K562 (cell line): Measurements from ENCODE around the gene PSMC3IP. TPM values are rescaled to one million over a fixed set of nuclear protein-coding genes. Genes with fewer than 3 reads are reported as not detected.
A peak's percentile ranks its signal among the peaks of the same experiment; 100 is the strongest.

Source experiments
- ATF1 ChIP-seq, 2 experiments: fragments of 450-650 bp in 1 of 2; IDR thresholded peaks; 2 replicates each; pipeline ENCODE4 v1.6.1; 2016; ENCODE audit warnings: missing compliant biosample characterization in 1 of 2, missing genetic modification characterization in 1 of 2
- ELF2 ChIP-seq: fragments of 250-450 bp; sonication (Bioruptor Pico); IDR thresholded peaks from 2 replicates; pipeline ENCODE4 v1.5.0; 2021; ENCODE audit warnings: mild to moderate bottlenecking
- GABPB2 ChIP-seq: fragments of 250-450 bp; sonication (Bioruptor Pico); conservative IDR thresholded peaks from 2 replicates; pipeline ENCODE4 v1.5.1; 2021; ENCODE audit warnings: mild to moderate bottlenecking
- MAFF ChIP-seq: IDR thresholded peaks from 2 replicates; pipeline ENCODE4 v1.6.1; 2012; ENCODE audit warnings: low read length, improper control_type of control experiment
- MCM3 ChIP-seq: fragments of 450-650 bp; IDR thresholded peaks from 2 replicates; pipeline ENCODE4 v1.6.1; 2016
- MED1 ChIP-seq: sonication (generic); formaldehyde crosslinking; IDR thresholded peaks from 2 replicates; pipeline ENCODE4 v1.8.1; 2023; ENCODE audit warnings: missing genetic modification reagents, borderline replicate concordance
- PRMT5 ChIP-seq: sonication (generic); formaldehyde crosslinking; IDR thresholded peaks from 2 replicates; pipeline ENCODE4 v1.5.0; 2020; ENCODE audit warnings: missing genetic modification reagents
- SNIP1 ChIP-seq: fragments of 450-650 bp; IDR thresholded peaks from 2 replicates; pipeline ENCODE4 v1.7.1; 2017; ENCODE audit warnings: low read depth, mild to moderate bottlenecking
- TAL1 ChIP-seq: fragments of 450-650 bp; IDR thresholded peaks from 2 replicates; pipeline ENCODE4 v1.6.1; 2016; ENCODE audit warnings: mild to moderate bottlenecking
- TARDBP ChIP-seq: fragments of 450-650 bp; IDR thresholded peaks from 2 replicates; pipeline ENCODE4 v1.6.1; 2016
- THRAP3 ChIP-seq: fragments of 450-650 bp; IDR thresholded peaks from 2 replicates; pipeline ENCODE4 v1.6.1; 2016; ENCODE audit warnings: mild to moderate bottlenecking, inconsistent platforms, borderline replicate concordance
- ZFX ChIP-seq: sonication (generic); formaldehyde crosslinking; IDR thresholded peaks from 2 replicates; pipeline ENCODE4 v1.8.0; 2022; ENCODE audit warnings: mild to moderate bottlenecking, missing genetic modification reagents, moderate library complexity
- ZNF134 ChIP-seq: fragments of 250-450 bp; sonication (Bioruptor Pico); conservative IDR thresholded peaks from 2 replicates; pipeline ENCODE4 v1.4.0; 2020
- ZNF324 ChIP-seq: fragments of 250-450 bp; sonication (Bioruptor Pico); IDR thresholded peaks from 2 replicates; pipeline ENCODE4 v1.4.0; 2020; ENCODE audit warnings: mild to moderate bottlenecking
- ZNF354B ChIP-seq: fragments of 250-450 bp; sonication (Bioruptor Pico); IDR thresholded peaks from 2 replicates; pipeline ENCODE4 v1.4.0; 2020
- ZNF696 ChIP-seq: fragments of 250-450 bp; sonication (Bioruptor Pico); conservative IDR thresholded peaks from 2 replicates; pipeline ENCODE4 v1.4.0; 2020; ENCODE audit warnings: mild to moderate bottlenecking, moderate library complexity
- ZNF766 ChIP-seq: fragments of 200-800 bp; sonication (Bioruptor generic); conservative IDR thresholded peaks from 2 replicates; pipeline ENCODE4 v1.6.1; 2016; ENCODE audit warnings: missing genetic modification characterization, missing compliant biosample characterization
- polyA plus RNA-seq, 8 experiments: library from polyadenylated mRNA; depleted of rRNA in 4 of 8; stranded (reverse) in 5 of 8; unstranded in 3 of 8; fragments of >200 nt; fragmentation: Nextera tagmentation in 2 of 8; fragmentation: Illumina TruSeq in 1 of 8; extraction: Ambion mirVana in 2 of 8; extraction: Trizol in 1 of 8; gene quantifications; 2 replicates each; pipeline versions ENCODE4 v1.2.1 to v1.2.3, GENCODE V29; 2011 to 2014; ENCODE audit warnings: inconsistent platforms in 1 of 8, missing spikeins in 1 of 8
- total RNA-seq, 7 experiments: library from RNA; depleted of rRNA in 6 of 7; stranded (reverse); fragments of >200 nt in 6 of 7; fragmentation: Illumina TruSeq in 2 of 7; extraction: Trizol in 2 of 7; gene quantifications; 2 replicates each; pipeline versions ENCODE4 v1.2.1 to v1.2.3, GENCODE V29; 2011 to 2021; ENCODE audit warnings: low replicate concordance in 1 of 7
- TF ChIP-seq, protein P1 (sequence below): fragments of 250-450 bp; sonication (Bioruptor Pico); IDR thresholded peaks from 2 replicates; pipeline ENCODE4 v1.8.0; 2021; ENCODE audit warnings: moderate library complexity, mild to moderate bottlenecking, inconsistent platforms
- TF ChIP-seq, protein P2 (sequence below): fragments of 450-650 bp; formaldehyde crosslinking; IDR thresholded peaks from 2 replicates; pipeline ENCODE4 v1.4.0; 2022; ENCODE audit warnings: mild to moderate bottlenecking, moderate library complexity
- TF ChIP-seq, protein P3 (sequence below): fragments of 450-650 bp; IDR thresholded peaks from 2 replicates; pipeline ENCODE4 v1.7.1; 2018; ENCODE audit warnings: mild to moderate bottlenecking, low read depth; ENCODE audit not compliant: partially characterized antibody
- TF ChIP-seq, protein P4 (sequence below): fragments of 450-650 bp; IDR thresholded peaks from 2 replicates; pipeline ENCODE4 v1.6.1; 2017; ENCODE audit warnings: antibody characterized with exemption, mild to moderate bottlenecking

The PSMC3IP gene
- total and polyA plus RNA-seq, 9 of the 15 experiments (the other 6 are each of a cell fraction or from before 2014, with no cell fraction given) = 13.8 to 65.6 (median 32.8) TPM

DNA sequence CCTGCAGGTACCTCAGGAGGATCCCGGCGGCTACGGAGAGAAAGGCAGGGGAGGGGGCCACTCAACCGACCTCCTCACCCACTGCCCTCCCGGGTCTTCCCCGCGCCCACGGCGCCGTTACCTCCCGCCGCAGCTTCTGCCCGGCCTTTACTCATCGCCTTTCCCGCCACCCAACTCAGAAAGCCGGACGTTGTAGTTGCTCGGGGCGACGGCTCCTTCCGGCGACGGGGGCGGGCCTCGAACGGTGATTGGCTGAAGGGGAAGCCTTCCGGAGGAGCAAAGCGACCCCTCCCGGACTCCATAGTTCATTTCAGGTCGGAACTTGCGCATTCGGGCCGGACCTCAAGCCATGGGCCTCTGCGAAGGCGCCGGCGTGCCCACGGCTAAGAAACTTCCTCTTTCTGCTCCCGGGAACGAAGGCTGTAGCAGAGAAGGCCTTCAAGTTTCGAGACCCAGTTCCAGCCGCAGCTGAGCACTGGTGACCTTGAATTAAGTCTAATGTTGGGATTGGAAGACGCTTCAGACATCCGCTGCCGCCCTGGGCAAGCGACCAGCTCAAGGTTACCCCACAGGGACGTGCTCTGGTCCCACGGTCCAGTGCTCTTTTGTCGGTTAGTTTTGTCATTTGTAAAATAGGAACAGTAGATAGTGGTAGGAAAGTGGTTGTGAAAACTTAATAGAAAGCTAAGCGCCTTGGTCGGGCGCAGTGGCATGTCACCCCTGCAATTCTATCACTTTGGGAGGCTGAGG is at the start of gene PSMC3IP (continued):
- TF ChIP-seq, protein P1, sequence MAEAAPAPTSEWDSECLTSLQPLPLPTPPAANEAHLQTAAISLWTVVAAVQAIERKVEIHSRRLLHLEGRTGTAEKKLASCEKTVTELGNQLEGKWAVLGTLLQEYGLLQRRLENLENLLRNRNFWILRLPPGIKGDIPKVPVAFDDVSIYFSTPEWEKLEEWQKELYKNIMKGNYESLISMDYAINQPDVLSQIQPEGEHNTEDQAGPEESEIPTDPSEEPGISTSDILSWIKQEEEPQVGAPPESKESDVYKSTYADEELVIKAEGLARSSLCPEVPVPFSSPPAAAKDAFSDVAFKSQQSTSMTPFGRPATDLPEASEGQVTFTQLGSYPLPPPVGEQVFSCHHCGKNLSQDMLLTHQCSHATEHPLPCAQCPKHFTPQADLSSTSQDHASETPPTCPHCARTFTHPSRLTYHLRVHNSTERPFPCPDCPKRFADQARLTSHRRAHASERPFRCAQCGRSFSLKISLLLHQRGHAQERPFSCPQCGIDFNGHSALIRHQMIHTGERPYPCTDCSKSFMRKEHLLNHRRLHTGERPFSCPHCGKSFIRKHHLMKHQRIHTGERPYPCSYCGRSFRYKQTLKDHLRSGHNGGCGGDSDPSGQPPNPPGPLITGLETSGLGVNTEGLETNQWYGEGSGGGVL (CRISPR knock-in tag) = no peak
- TF ChIP-seq ZNF696 (CRISPR knock-in tag) (no peak), ELF2 (CRISPR knock-in tag) (no peak), PRMT5 (CRISPR knock-in tag) (no peak), ATF1 (CRISPR knock-in tag; IDR thresholded peaks at IDR 0.05) (no peak), ATF1 (tag; IDR thresholded peaks at IDR 0.05) (peak; percentile 65), THRAP3 (no peak; the same call in none of the 2 replicates), ZNF354B (CRISPR knock-in tag) (no peak), ZNF134 (CRISPR knock-in tag) (no peak), TAL1 (no peak), MAFF (no peak), ZNF324 (CRISPR knock-in tag) (no peak), ZNF766 (CRISPR knock-in tag) (no peak), TARDBP (no peak), ZFX (CRISPR knock-in tag) (peak; percentile 80), MCM3 (no peak), GABPB2 (CRISPR knock-in tag) (no peak), MED1 (CRISPR knock-in tag) (no peak), SNIP1 (no peak)
- TF ChIP-seq, protein P2, sequence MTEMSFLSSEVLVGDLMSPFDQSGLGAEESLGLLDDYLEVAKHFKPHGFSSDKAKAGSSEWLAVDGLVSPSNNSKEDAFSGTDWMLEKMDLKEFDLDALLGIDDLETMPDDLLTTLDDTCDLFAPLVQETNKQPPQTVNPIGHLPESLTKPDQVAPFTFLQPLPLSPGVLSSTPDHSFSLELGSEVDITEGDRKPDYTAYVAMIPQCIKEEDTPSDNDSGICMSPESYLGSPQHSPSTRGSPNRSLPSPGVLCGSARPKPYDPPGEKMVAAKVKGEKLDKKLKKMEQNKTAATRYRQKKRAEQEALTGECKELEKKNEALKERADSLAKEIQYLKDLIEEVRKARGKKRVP = no peak
- TF ChIP-seq, protein P3, sequence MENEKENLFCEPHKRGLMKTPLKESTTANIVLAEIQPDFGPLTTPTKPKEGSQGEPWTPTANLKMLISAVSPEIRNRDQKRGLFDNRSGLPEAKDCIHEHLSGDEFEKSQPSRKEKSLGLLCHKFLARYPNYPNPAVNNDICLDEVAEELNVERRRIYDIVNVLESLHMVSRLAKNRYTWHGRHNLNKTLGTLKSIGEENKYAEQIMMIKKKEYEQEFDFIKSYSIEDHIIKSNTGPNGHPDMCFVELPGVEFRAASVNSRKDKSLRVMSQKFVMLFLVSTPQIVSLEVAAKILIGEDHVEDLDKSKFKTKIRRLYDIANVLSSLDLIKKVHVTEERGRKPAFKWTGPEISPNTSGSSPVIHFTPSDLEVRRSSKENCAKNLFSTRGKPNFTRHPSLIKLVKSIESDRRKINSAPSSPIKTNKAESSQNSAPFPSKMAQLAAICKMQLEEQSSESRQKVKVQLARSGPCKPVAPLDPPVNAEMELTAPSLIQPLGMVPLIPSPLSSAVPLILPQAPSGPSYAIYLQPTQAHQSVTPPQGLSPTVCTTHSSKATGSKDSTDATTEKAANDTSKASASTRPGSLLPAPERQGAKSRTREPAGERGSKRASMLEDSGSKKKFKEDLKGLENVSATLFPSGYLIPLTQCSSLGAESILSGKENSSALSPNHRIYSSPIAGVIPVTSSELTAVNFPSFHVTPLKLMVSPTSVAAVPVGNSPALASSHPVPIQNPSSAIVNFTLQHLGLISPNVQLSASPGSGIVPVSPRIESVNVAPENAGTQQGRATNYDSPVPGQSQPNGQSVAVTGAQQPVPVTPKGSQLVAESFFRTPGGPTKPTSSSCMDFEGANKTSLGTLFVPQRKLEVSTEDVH = peak; percentile 100
- TF ChIP-seq, protein P4, sequence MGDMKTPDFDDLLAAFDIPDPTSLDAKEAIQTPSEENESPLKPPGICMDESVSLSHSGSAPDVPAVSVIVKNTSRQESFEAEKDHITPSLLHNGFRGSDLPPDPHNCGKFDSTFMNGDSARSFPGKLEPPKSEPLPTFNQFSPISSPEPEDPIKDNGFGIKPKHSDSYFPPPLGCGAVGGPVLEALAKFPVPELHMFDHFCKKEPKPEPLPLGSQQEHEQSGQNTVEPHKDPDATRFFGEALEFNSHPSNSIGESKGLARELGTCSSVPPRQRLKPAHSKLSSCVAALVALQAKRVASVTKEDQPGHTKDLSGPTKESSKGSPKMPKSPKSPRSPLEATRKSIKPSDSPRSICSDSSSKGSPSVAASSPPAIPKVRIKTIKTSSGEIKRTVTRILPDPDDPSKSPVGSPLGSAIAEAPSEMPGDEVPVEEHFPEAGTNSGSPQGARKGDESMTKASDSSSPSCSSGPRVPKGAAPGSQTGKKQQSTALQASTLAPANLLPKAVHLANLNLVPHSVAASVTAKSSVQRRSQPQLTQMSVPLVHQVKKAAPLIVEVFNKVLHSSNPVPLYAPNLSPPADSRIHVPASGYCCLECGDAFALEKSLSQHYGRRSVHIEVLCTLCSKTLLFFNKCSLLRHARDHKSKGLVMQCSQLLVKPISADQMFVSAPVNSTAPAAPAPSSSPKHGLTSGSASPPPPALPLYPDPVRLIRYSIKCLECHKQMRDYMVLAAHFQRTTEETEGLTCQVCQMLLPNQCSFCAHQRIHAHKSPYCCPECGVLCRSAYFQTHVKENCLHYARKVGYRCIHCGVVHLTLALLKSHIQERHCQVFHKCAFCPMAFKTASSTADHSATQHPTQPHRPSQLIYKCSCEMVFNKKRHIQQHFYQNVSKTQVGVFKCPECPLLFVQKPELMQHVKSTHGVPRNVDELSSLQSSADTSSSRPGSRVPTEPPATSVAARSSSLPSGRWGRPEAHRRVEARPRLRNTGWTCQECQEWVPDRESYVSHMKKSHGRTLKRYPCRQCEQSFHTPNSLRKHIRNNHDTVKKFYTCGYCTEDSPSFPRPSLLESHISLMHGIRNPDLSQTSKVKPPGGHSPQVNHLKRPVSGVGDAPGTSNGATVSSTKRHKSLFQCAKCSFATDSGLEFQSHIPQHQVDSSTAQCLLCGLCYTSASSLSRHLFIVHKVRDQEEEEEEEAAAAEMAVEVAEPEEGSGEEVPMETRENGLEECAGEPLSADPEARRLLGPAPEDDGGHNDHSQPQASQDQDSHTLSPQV = peak; percentile 88
